GM18519 (cell line): ENCODE measurements around the gene AIRE.

ENCODE experiments used
- ATAC-seq: cut with Tn5 transposase; IDR thresholded peaks from one replicate; pipeline ENCODE4 v1.9.1; 2021; ENCODE audit warnings: mild to moderate bottlenecking, moderate library complexity; ENCODE audit not compliant: unreplicated experiment, low FRiP score

The AIRE gene

GRCh38 chr21:44322621-44323325 is 37.1 kb downstream of the AIRE start:
- ATAC-seq = no peak

- ATAC-seq = no peak
Measured at GRCh38 chr21:44323591-44323990, 37.9 kb downstream of the AIRE start.

- no peak for ATAC-seq
Measured at GRCh38 chr21:44324106-44324853, 38.6 kb downstream of the AIRE start.

GRCh38 chr21:44324854-44325107 is 39.1 kb downstream of the AIRE start:
- no peak for ATAC-seq

- no peak for ATAC-seq
Measured at GRCh38 chr21:44325386-44326271, 40.0 kb downstream of the AIRE start.

- ATAC-seq = no peak
Measured at GRCh38 chr21:44326272-44326647, 40.6 kb downstream of the AIRE start.

GRCh38 chr21:44326716-44327602 is 41.3 kb downstream of the AIRE start:
- ATAC-seq = no peak

GRCh38 chr21:44327603-44327974 is 41.9 kb downstream of the AIRE start:
- ATAC-seq = no peak

- no peak for ATAC-seq
Measured at GRCh38 chr21:44328242-44328895, 42.7 kb downstream of the AIRE start.

GRCh38 chr21:44329086-44329889 is 43.6 kb downstream of the AIRE start:
- ATAC-seq = no peak

GRCh38 chr21:44329971-44330681 is 44.5 kb downstream of the AIRE start:
- no peak for ATAC-seq

GRCh38 chr21:44330698-44331097 is 45.0 kb downstream of the AIRE start:
- no peak for ATAC-seq

- no peak for ATAC-seq
Measured at GRCh38 chr21:44331209-44331608, 45.5 kb downstream of the AIRE start.

GRCh38 chr21:44331650-44332307 is 46.1 kb downstream of the AIRE start:
- no peak for ATAC-seq

- no peak for ATAC-seq
Measured at GRCh38 chr21:44332383-44332782, 46.7 kb downstream of the AIRE start.

- no peak for ATAC-seq
Measured at GRCh38 chr21:44332965-44333364, 47.3 kb downstream of the AIRE start.

- no peak for ATAC-seq
Measured at GRCh38 chr21:44333509-44334328, 48.0 kb downstream of the AIRE start.
